Astrocyte (in vitro differentiated cells and primary cell): Measurements from ENCODE around the gene ERCC8. TPM values are rescaled to one million over a fixed set of nuclear protein-coding genes. Genes with fewer than 3 reads are reported as not detected.

Experiments used
- DNase-seq: peaks from one replicate; pipeline ENCODE4 v3.0.0-alpha.2; 2010; ENCODE audit warnings: low read depth
- FAIRE-seq: peaks from 2 replicates; lab custom pipeline; 2011; peaks lifted over from hg19 to GRCh38; lab: Jason Lieb, UNC
- H2AFZ ChIP-seq: 2 replicates; pipeline ENCODE4 v1.6.0; 2012; ENCODE audit warnings: low read depth, low read length, inconsistent platforms
- H3K27ac ChIP-seq: 2 replicates; pipeline ENCODE4 v1.5.1; 2011; ENCODE audit warnings: low read depth, low read length, inconsistent platforms
- H3K27me3 ChIP-seq: 2 replicates; pipeline ENCODE4 v1.6.0; 2011; ENCODE audit warnings: low read length, inconsistent platforms; ENCODE audit not compliant: insufficient read depth
- H3K36me3 ChIP-seq: 2 replicates; pipeline ENCODE4 v1.5.1; 2011; ENCODE audit warnings: low read length, inconsistent platforms; ENCODE audit not compliant: insufficient read depth
- H3K4me1 ChIP-seq: 2 replicates; pipeline ENCODE4 v1.5.1; 2011; ENCODE audit warnings: low read length, inconsistent platforms; ENCODE audit not compliant: insufficient read depth
- H3K4me2 ChIP-seq: 2 replicates; pipeline ENCODE4 v1.6.0; 2012; ENCODE audit warnings: low read length, inconsistent platforms
- H3K4me3 ChIP-seq: 2 replicates; pipeline ENCODE4 v1.5.1; 2011; ENCODE audit warnings: low read depth, mild to moderate bottlenecking, low read length, inconsistent platforms; ENCODE audit not compliant: insufficient read depth
- H3K79me2 ChIP-seq: 2 replicates; pipeline ENCODE4 v1.6.0; 2012; ENCODE audit warnings: mild to moderate bottlenecking, low read length, inconsistent platforms; ENCODE audit not compliant: insufficient read depth
- H3K9ac ChIP-seq: 2 replicates; pipeline ENCODE4 v1.6.0; 2012; ENCODE audit warnings: mild to moderate bottlenecking, low read length, inconsistent platforms
- H3K9me3 ChIP-seq: 2 replicates; pipeline ENCODE4 v1.5.1; 2012; ENCODE audit warnings: low read depth, mild to moderate bottlenecking, low read length, inconsistent platforms; ENCODE audit not compliant: insufficient read depth
- H4K20me1 ChIP-seq: 2 replicates; pipeline ENCODE4 v1.6.0; 2012; ENCODE audit warnings: low read length, inconsistent platforms; ENCODE audit not compliant: insufficient read depth
- H3K27ac Mint-ChIP-seq: one replicate; pipeline ENCODE4 v1.8.0; 2021; ENCODE audit warnings: mild to moderate bottlenecking, mixed read lengths; ENCODE audit not compliant: unreplicated experiment
- H3K27me3 Mint-ChIP-seq: one replicate; pipeline ENCODE4 v1.8.0; 2021; ENCODE audit warnings: low read depth, mixed read lengths; ENCODE audit not compliant: unreplicated experiment
- H3K36me3 Mint-ChIP-seq: one replicate; pipeline ENCODE4 v1.8.0; 2021; ENCODE audit warnings: low read depth, mixed read lengths; ENCODE audit not compliant: unreplicated experiment
- H3K4me1 Mint-ChIP-seq: one replicate; pipeline ENCODE4 v1.8.0; 2021; ENCODE audit warnings: low read depth, mixed read lengths; ENCODE audit not compliant: unreplicated experiment
- H3K4me3 Mint-ChIP-seq: one replicate; pipeline ENCODE4 v1.8.0; 2021; ENCODE audit warnings: mild to moderate bottlenecking, moderate library complexity, mixed read lengths; ENCODE audit not compliant: unreplicated experiment
- H3K9me3 Mint-ChIP-seq: one replicate; pipeline ENCODE4 v1.8.0; 2021; ENCODE audit warnings: mild to moderate bottlenecking, mixed read lengths; ENCODE audit not compliant: unreplicated experiment
- CTCF ChIP-seq: IDR thresholded peaks from 2 replicates; pipeline ENCODE4 v1.5.1; 2011; ENCODE audit warnings: low read depth, mild to moderate bottlenecking, inconsistent platforms, low read length, moderate library complexity; ENCODE audit not compliant: insufficient read depth
- EZH2 ChIP-seq: IDR thresholded peaks from 2 replicates; pipeline ENCODE4 v1.6.1; 2012; ENCODE audit warnings: mild to moderate bottlenecking, low read length, inconsistent platforms; ENCODE audit not compliant: insufficient read depth
- total RNA-seq: library from RNA; stranded (reverse); gene quantifications from 2 replicates; pipeline ENCODE4 v1.2.1, GENCODE V29; 2021

ERCC8 gene
- total RNA-seq, 1 donor from 2014 or later: 11.8 TPM

GRCh38 chr5:60851626-60852025 lies 93.2 kb downstream of the ERCC8 start:
- Mint-ChIP-seq H3K27ac (no peak overlapping the region), H3K4me3 (no peak overlapping the region), H3K36me3 (no peaks in the 10 kb centered on the region), H3K4me1 (no peaks in the 10 kb centered on the region), H3K27me3 (peaks cover 1% of the 10 kb centered on the region), H3K9me3 (no peaks in the 10 kb centered on the region)
- Histone ChIP-seq H3K9ac (no peak overlapping the region), H3K4me2 (no peak overlapping the region), H3K79me2 (no peaks in the 10 kb centered on the region), H3K27ac (no peak overlapping the region), H3K9me3 (no peaks in the 10 kb centered on the region), H3K27me3 (no peaks in the 10 kb centered on the region), H3K4me3 (no peak overlapping the region), H3K36me3 (no peaks in the 10 kb centered on the region), H2AFZ (no peak overlapping the region), H3K4me1 (no peaks in the 10 kb centered on the region), H4K20me1 (no peaks in the 10 kb centered on the region)
- peak; percentile 19 for DNase-seq
- TF ChIP-seq EZH2: no peak
- no peak for TF ChIP-seq CTCF
- no peak for FAIRE-seq

GRCh38 chr5:60846298-60846697 lies 98.6 kb downstream of the ERCC8 start:
- Histone ChIP-seq H3K9ac (no peak overlapping the region), H3K9me3 (no peaks in the 10 kb centered on the region), H3K79me2 (no peaks in the 10 kb centered on the region), H3K27ac (no peak overlapping the region), H3K4me1 (peaks cover 10% of the 10 kb centered on the region), H2AFZ (no peak overlapping the region), H4K20me1 (no peaks in the 10 kb centered on the region), H3K36me3 (no peaks in the 10 kb centered on the region), H3K27me3 (peaks cover 32% of the 10 kb centered on the region), H3K4me2 (no peak overlapping the region), H3K4me3 (no peak overlapping the region)
- Mint-ChIP-seq H3K36me3 (no peaks in the 10 kb centered on the region), H3K27me3 (peaks cover 32% of the 10 kb centered on the region), H3K4me1 (peaks cover 2% of the 10 kb centered on the region), H3K27ac (no peak overlapping the region), H3K9me3 (no peaks in the 10 kb centered on the region), H3K4me3 (no peak overlapping the region)
- TF ChIP-seq CTCF (no peak), EZH2 (no peak)
- FAIRE-seq: no peak
- DNase-seq: no peak
